Adipocyte (in vitro differentiated cells): ENCODE results near the gene PSME2.
"Not testable (repeated sequence)": the region's sequence is repeated elsewhere in the genome, so short reads cannot be mapped to it uniquely, and the experiment has no call there.

Experiments
- DNase-seq: peaks from one replicate; pipeline ENCODE4 v3.0.0-alpha.2; 2015; ENCODE audit warnings: low read depth
- H3K27me3 ChIP-seq: replicated peaks from 2 replicates; pipeline ENCODE4 v1.7.0; 2013; ENCODE audit warnings: mild to moderate bottlenecking, low read length, moderate library complexity; ENCODE audit not compliant: control insufficient read depth, insufficient read depth
- H3K36me3 ChIP-seq: 2 replicates; pipeline ENCODE4 v1.7.0; 2013; ENCODE audit warnings: low read length, mild to moderate bottlenecking, moderate library complexity; ENCODE audit not compliant: control insufficient read depth, insufficient read depth, severe bottlenecking
- H3K4me1 ChIP-seq: 2 replicates; pipeline ENCODE4 v1.7.0; 2013; ENCODE audit warnings: mild to moderate bottlenecking, low read length, moderate library complexity; ENCODE audit not compliant: control insufficient read depth, insufficient read depth
- H3K4me3 ChIP-seq: 2 replicates; pipeline ENCODE4 v1.7.0; 2013; ENCODE audit warnings: mild to moderate bottlenecking, low read length, moderate library complexity
- H3K9ac ChIP-seq: 2 replicates; pipeline ENCODE4 v1.7.0; 2013; ENCODE audit warnings: mild to moderate bottlenecking, low read length, moderate library complexity
- H3K9me3 ChIP-seq: 2 replicates; pipeline ENCODE4 v1.7.0; 2013; ENCODE audit warnings: mild to moderate bottlenecking, low read length, moderate library complexity; ENCODE audit not compliant: control insufficient read depth

PSME2 gene

DNA sequence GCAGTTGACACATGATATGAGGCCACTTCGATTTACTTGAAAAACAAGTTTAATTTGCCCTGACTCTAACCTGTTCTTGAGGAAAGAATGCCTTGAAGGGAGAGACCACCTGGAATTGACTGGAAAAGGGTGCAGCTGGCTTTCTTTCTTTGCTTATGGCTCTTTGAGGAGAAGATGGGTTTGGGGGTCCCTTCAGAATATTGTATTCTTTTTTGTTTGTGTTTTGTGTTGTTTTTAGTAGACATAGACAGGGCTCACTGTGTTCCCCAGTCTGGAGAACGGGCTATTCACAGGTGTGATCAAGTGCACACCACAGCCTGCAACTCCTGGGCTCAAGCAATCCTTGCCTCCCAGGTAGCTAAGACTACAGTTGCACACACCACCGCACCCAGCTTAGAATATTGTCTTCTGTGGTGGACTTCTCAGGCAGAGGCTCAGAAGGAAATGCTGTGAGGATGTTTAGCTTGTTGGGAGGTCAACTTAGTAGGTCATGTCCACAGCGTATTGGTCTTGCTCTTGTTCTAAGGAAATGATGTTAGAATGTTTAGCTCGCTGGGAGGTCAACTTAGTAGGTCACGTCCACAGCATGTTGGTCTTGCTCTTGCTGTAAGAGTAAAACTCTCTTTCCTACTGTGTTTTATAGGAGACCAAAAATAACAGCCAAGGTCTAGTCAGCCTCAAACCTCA lies 30.1 kb downstream of the PSME2 start:
- Histone ChIP-seq H3K27me3 (no peaks in the 10 kb centered on the region), H3K4me3 (peak overlapping the region; percentile 87), H3K9ac (no peak overlapping the region), H3K36me3 (peaks cover 38% of the 10 kb centered on the region), H3K9me3 (no peaks in the 10 kb centered on the region), H3K4me1 (peaks cover 15% of the 10 kb centered on the region)
- DNase-seq: no peak

DNA sequence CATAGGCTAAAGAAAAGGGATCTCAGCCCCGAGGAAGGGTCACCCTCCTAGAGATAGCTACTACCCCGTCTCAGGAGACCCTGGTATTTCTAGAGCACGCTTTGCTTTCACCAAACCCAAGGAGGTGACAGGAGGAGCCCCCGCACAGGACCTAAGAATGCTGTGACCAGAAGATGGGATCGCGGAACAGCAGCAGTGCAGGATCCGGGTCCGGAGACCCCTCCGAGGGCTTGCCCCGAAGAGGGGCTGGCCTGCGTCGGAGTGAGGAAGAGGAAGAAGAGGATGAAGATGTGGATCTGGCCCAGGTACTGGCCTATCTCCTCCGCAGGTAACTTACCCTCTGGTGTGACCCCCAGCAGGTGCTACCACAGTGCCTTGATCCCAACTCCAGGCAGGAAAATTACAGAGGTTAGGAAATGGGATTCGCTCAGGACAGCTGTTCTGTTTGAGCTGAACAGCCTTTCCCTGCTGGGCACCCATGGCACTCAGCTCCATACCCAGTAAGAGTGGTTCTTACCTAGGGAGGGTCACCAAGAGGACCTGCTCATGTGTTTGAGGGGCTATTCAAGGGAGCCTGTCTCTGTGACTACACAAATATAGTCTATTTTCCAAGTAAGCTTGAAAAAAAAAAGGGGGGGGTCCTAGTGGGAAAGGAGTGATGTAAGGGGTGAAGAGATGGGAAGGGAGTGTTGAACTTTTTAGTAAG lies 30.8 kb downstream of the PSME2 start:
- Histone ChIP-seq H3K36me3 (peaks cover 31% of the 10 kb centered on the region), H3K9me3 (no peaks in the 10 kb centered on the region), H3K4me3 (peak overlapping the region; percentile 87), H3K9ac (peak overlapping the region; percentile 95), H3K4me1 (peaks cover 15% of the 10 kb centered on the region), H3K27me3 (no peaks in the 10 kb centered on the region)
- no peak for DNase-seq

DNA sequence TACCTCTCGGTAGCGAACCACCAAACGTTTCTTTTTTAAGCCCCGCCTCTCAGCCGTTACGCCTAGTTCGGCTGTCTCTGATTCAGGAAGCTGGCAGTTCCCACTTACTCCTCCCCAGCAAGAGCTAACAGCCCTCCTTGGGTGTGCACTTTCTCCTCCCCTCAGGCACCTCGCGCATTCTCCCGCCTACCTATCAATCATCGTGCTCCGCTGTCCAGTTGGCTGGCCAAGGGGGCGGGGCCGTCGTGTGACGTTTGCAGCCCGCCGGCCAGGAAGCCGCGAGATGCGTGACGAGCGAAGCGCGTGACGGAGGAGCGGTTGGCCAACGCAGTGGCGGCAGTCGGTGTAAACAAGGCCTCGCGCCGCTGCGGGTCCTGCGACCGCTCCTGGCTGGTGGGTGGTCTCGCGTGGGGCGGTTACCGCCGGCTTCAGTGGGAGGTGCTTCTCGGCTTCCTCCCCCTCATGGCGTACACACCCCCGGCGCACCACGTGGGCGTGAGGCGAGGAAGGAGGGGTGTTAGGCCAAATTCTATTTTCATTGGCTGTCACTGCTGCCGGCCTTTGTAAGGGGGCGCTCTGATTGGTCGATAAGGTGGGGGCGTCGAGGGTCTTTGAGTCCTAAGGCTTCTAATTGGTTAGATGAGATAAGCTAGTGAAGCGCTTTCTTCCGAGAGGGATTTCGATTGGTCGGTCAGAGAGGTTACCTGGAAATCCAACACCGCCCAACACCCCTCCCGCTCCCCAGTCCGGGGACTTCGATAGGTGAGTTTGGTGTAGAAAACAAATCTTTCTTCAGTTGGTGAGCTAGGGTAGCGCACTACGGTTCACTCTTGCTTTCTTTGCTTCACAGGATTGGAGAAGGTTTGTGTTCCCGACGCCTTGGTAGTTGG lies 31.6 kb downstream of the PSME2 start, which contains the start of the genes DCAF11 and NRL:
TSS of gene DCAF11 (plus strand) at position 246 of the 890 bp plus-strand sequence. CDS start 818 bp downstream, outside the sequence.
TSS of gene NRL (minus strand) at position 418 of the 890 bp plus-strand sequence. CDS start 32,101 bp downstream, outside the sequence.
- Histone ChIP-seq H3K4me1 (peaks cover 15% of the 10 kb centered on the region), H3K36me3 (peaks cover 27% of the 10 kb centered on the region), H3K27me3 (no peaks in the 10 kb centered on the region), H3K4me3 (peak within 1 kb of the TSS; percentile 87), H3K9ac (peak within 1 kb of the TSS; percentile 95), H3K9me3 (no peaks in the 10 kb centered on the region)
- DNase-seq: peak; percentile 99

DNA sequence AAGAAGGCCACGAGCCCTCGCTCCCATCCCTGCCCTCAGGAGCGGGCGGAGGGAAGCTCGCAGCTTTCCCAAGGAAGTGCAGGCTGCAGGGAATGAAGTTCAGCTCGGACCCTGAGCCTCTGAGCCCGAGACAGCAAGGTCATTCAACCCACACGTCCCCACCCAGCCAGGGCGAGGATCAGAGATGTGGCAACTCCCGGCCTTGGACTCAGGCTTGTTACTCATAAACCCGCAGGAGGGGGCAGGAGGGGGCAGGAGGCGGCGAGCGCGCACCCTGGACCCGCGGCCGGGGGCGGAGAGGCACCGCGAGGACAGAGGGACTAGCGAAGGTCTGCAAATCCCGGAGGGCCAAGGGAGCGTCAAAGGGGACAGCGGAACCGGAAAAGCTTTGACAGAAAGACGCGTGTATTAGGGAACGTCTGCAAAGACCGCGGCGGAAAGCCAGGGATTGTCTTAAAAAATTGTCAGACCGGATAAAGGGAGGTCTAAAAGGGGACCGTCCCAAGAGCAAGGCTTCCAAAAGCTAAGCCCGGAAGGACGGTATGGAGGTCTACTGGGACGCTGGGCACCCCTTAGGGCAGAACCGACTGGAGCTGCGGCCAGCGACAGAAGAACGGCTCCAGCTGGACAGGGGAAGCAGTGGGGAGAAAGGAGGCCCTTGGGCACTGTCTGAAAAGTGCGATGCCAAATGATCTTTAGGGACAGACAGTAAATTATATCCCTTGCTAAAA lies 32.4 kb downstream of the PSME2 start:
- Histone ChIP-seq H3K9me3 (no peaks in the 10 kb centered on the region), H3K36me3 (peaks cover 19% of the 10 kb centered on the region), H3K9ac (peak overlapping the region; percentile 95), H3K4me1 (peaks cover 15% of the 10 kb centered on the region), H3K4me3 (peak overlapping the region; percentile 87), H3K27me3 (no peaks in the 10 kb centered on the region)
- peak; percentile 93 for DNase-seq

DNA sequence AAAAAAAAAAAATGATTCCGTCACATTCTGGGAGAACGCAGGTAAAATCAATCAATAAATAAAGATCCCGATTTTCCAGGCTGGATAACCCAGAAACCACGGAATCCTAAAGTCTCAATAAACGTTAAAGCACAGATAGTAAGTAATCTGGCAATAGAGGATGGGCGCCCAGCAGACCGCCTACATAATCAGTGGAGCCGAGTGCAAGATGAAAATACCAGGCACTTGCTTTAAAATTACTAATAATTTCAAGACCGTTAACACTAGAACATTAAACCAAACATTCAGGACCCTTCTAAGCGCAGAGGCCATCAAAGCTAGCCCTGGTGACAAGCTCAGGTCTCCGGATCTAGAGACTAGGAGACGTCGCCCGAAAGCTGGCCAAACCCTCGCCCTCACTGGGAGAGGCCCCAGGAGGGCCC lies 33.0 kb downstream of the PSME2 start:
- Histone ChIP-seq H3K27me3 (no peaks in the 10 kb centered on the region), H3K9me3 (no peaks in the 10 kb centered on the region), H3K4me1 (peaks cover 15% of the 10 kb centered on the region), H3K9ac (peak overlapping the region; percentile 95), H3K4me3 (peak overlapping the region; percentile 87), H3K36me3 (peaks cover 14% of the 10 kb centered on the region)
- no peak for DNase-seq

DNA sequence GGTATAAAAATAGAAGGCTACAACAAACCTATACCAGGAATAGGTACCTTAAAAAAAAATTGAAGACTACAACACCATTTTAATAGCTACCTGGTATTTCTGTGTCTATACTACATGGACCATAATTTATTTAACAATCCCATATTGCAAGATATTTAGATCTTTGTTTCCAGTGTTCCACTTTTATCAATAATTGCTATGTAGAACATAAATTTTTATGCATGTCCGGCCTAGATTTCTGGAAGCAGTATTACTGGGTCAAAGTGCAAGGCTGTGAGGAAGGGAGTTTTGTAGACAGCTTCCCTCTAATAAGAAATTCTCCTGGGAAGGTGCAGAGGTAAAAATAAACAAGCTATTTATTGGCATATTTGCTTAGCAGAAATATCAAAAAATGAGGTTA lies 35.9 kb downstream of the PSME2 start:
- H3K9me3 ChIP-seq: no peaks in the 10 kb centered on the region
- H3K36me3 ChIP-seq: no peaks in the 10 kb centered on the region
- H3K27me3 ChIP-seq: no peaks in the 10 kb centered on the region
- no peak for DNase-seq
- H3K9ac ChIP-seq: no peak overlapping the region
- no peak overlapping the region for H3K4me3 ChIP-seq
- peaks cover 7% of the 10 kb centered on the region for H3K4me1 ChIP-seq

DNA sequence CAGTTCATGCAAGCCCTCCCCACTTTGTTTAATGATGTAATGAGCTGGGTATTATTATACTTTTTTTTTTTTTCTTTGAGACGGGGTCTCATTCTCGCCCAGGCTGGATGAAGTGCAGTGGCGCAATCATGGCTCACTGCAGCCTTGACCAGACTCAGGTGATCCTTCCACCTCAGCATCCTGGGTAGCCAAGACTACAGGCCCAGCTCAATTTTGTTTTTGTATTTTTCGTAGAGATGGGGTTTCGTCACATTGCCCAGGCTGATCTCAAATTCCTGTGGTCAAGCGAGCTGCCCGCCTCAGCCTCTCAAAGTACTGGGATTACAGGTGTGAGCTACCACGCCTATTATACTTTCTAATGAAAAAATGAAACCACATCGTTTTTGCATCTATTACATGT lies 36.4 kb downstream of the PSME2 start:
- no peaks in the 10 kb centered on the region for H3K27me3 ChIP-seq
- peaks cover 5% of the 10 kb centered on the region for H3K4me1 ChIP-seq
- H3K9ac ChIP-seq: no peak overlapping the region
- H3K9me3 ChIP-seq: no peaks in the 10 kb centered on the region
- DNase-seq: no peak
- no peak overlapping the region for H3K4me3 ChIP-seq
- H3K36me3 ChIP-seq: no peaks in the 10 kb centered on the region

DNA sequence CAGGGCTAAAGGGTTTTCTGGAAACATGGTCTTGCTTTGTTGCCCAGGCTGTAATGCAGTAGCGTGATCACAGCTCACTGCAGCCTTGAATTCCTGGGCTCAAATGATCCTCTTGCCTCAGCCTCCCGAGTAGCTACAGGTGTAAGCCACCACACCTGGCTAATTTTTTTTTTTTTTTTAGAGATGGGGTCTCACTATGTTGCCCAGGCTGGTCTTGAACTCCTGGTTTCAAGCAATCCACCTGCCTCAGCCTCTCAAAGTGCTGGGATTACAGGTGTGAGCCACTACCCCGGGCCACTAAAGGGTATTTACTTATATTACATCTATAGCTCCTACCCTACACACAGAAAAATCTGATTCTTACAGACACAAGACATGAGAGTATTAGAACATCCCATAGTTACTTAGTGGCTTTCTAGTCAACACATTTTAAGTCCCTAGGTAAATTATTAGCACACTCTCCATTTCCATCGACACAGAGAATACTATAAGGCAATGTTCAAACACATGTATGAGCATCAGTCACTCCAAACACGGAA lies 38.0 kb downstream of the PSME2 start:
- peaks cover 12% of the 10 kb centered on the region for H3K36me3 ChIP-seq
- H3K4me3 ChIP-seq: no peak overlapping the region
- no peaks in the 10 kb centered on the region for H3K27me3 ChIP-seq
- peaks cover 2% of the 10 kb centered on the region for H3K4me1 ChIP-seq
- H3K9ac ChIP-seq: no peak overlapping the region
- DNase-seq: no peak
- no peaks in the 10 kb centered on the region for H3K9me3 ChIP-seq

DNA sequence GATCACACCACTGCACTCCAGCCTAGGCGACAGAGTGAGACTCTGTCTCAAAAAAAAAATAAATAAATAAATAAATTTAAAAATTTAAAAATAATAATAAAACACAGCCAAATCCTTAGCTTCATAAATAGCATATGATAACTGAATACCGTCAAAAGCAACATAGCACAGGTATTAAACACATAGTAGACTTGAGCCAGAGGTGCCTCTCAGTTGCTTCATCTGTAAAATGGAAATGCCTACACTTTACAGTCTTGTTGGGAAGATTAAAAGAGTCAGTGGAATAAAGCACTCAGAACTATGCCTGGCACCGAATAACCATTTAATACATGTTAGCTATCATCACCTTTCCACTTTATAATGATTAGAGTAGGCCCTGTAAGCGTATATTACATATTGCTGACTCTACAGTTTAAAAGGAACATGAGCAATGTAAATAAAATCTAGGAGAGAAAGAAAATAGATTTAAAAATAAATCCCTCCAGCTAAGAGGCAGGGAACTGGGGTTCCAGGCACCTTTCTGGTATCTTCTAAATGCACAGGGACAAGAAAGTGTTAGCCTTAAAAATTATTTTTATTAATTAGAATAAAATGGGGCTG lies 39.6 kb downstream of the PSME2 start:
- Histone ChIP-seq H3K36me3 (peaks cover 23% of the 10 kb centered on the region), H3K9me3 (no peaks in the 10 kb centered on the region), H3K9ac (no peak overlapping the region), H3K4me1 (no peaks in the 10 kb centered on the region), H3K27me3 (no peaks in the 10 kb centered on the region), H3K4me3 (no peak overlapping the region)
- DNase-seq: no peak

DNA sequence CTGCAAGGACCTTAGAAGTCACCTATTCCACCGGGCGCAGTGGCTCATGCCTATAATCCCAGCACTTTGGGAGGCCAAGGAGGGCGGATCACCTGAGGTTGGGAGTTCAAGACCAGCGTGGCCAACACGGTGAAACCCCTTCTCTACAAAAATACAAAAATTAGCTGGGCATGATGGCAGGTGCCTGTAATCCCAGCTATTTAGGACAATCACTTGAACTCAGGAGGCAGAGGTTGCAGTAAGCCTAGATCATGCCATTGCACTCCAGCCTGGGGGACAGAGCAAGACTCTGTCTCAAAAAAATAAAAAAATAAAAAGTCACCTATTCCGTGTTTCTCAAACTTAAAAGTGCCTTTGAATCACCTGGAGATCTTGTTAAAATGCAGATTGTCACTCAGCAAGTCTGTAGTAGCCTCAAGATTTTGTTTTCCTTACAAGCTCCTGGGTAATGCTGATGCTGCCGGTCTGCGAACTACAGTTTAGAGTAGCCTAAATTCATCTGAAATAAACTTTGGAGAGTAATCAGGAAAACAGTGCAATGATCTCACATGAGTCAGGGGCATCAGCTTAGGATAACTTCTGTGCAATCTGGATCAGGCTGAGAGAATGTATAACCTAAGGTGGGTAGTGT lies 40.7 kb downstream of the PSME2 start:
- not testable (repeated sequence) for H3K4me3 ChIP-seq, H3K9ac ChIP-seq, DNase-seq, H3K27me3 ChIP-seq, H3K9me3 ChIP-seq, H3K4me1 ChIP-seq
- peaks cover 32% of the 10 kb centered on the region for H3K36me3 ChIP-seq
